Glomerular visceral epithelial cell (primary cell): ENCODE data around the gene INPP4A.
A peak's percentile ranks its signal among the peaks of the same experiment; 100 is the strongest.

Source experiments
- DNase-seq: peaks from one replicate; pipeline ENCODE4 v3.0.0-alpha.2; 2016; ENCODE audit errors: extremely low spot score

Gene INPP4A

GRCh38 chr2:98514096-98514639 is 69.5 kb downstream of the INPP4A start:
- DNase-seq, result no peak

GRCh38 chr2:98514879-98515249 is 70.2 kb downstream of the INPP4A start:
- DNase-seq, result no peak

- DNase-seq, result peak; percentile 17
Measured at GRCh38 chr2:98515250-98515991, 70.8 kb downstream of the INPP4A start.

- no peak for DNase-seq
Measured at GRCh38 chr2:98516571-98516970, 71.9 kb downstream of the INPP4A start.

GRCh38 chr2:98517636-98518035 is 73.0 kb downstream of the INPP4A start:
- no peak for DNase-seq

- DNase-seq, result no peak
Measured at GRCh38 chr2:98518101-98518500, 73.4 kb downstream of the INPP4A start.

GRCh38 chr2:98519156-98519555 is 74.5 kb downstream of the INPP4A start:
- peak; percentile 23 for DNase-seq

- DNase-seq, result no peak
Measured at GRCh38 chr2:98519851-98520250, 75.2 kb downstream of the INPP4A start.

- DNase-seq, result no peak
Measured at GRCh38 chr2:98520806-98521205, 76.1 kb downstream of the INPP4A start.

- DNase-seq, result no peak
Measured at GRCh38 chr2:98521266-98521665, 76.6 kb downstream of the INPP4A start.

- no peak for DNase-seq
Measured at GRCh38 chr2:98522854-98523253, 78.2 kb downstream of the INPP4A start.

- DNase-seq, result no peak
Measured at GRCh38 chr2:98524168-98524567, 79.5 kb downstream of the INPP4A start.

- DNase-seq, result no peak
Measured at GRCh38 chr2:98528349-98528748, 83.7 kb downstream of the INPP4A start.

- DNase-seq, result no peak
Measured at GRCh38 chr2:98530114-98530513, 85.5 kb downstream of the INPP4A start.

GRCh38 chr2:98532756-98533155 is 88.1 kb downstream of the INPP4A start:
- no peak for DNase-seq

- DNase-seq, result no peak
Measured at GRCh38 chr2:98533547-98533946, 88.9 kb downstream of the INPP4A start.

GRCh38 chr2:98534761-98535160 is 90.1 kb downstream of the INPP4A start:
- DNase-seq, result no peak

- DNase-seq, result no peak
Measured at GRCh38 chr2:98535971-98536677, 91.5 kb downstream of the INPP4A start.

- DNase-seq, result no peak
Measured at GRCh38 chr2:98537390-98538126, 92.9 kb downstream of the INPP4A start.

- no peak for DNase-seq
Measured at GRCh38 chr2:98538280-98539041, 93.8 kb downstream of the INPP4A start.

GRCh38 chr2:98539056-98539735 is 94.5 kb downstream of the INPP4A start:
- no peak for DNase-seq
